Transverse colon (tissue), 4 donors: ENCODE data around the gene OCA2. TPM values are rescaled to one million over a fixed set of nuclear protein-coding genes. Genes with fewer than 3 reads are reported as not detected.

Source experiments
- DNase-seq: peaks from one replicate; pipeline ENCODE4 v3.0.0-alpha.2; 2019
- H3K27ac ChIP-seq, 4 donors: fragments of 200-600 bp; sonication (generic); 2 replicates each; pipeline ENCODE4 v1.5.1; 2016 to 2018; ENCODE audit warnings: inconsistent platforms in 4 of 4
- H3K27me3 ChIP-seq: fragments of 200-600 bp; sonication (generic); 2 replicates; pipeline ENCODE4 v1.5.1; 2017; ENCODE audit warnings: inconsistent platforms
- H3K36me3 ChIP-seq, 4 donors: fragments of 200-600 bp; sonication (generic); 2 replicates each; pipeline ENCODE4 v1.5.1; 2017 to 2019; ENCODE audit warnings: inconsistent platforms in 4 of 4
- H3K4me1 ChIP-seq, 4 donors: fragments of 200-600 bp; sonication (generic); 2 replicates each; pipeline ENCODE4 v1.5.1; 2017 to 2020; ENCODE audit warnings: inconsistent platforms in 4 of 4
- H3K4me3 ChIP-seq, 4 donors: fragments of 200-600 bp; sonication (generic); 1 replicate in 1 of 4; 2 replicates in 3 of 4; pipeline versions ENCODE4 v1.5.1 to v1.6.1; 2017 to 2019; ENCODE audit warnings: inconsistent platforms in 4 of 4
- H3K9me3 ChIP-seq, 2 donors: fragments of 200-600 bp; sonication (generic); 2 replicates each; pipeline ENCODE4 v1.5.1; 2017 to 2019; ENCODE audit warnings: inconsistent platforms in 2 of 2
- CTCF ChIP-seq, 5 experiments: fragments of 200-600 bp in 3 of 5; fragments of 450-650 bp in 2 of 5; sonication (generic) in 3 of 5; IDR thresholded peaks; 1 replicate in 2 of 5; 2 replicates in 3 of 5; pipeline ENCODE4 v1.5.1; 2016 to 2017; ENCODE audit warnings: antibody characterized with exemption in 5 of 5, inconsistent platforms in 3 of 5, mild to moderate bottlenecking in 2 of 5, moderate library complexity in 1 of 5
- EP300 ChIP-seq: sonication (generic); formaldehyde crosslinking; IDR thresholded peaks from one replicate; pipeline ENCODE4 v1.6.1; 2017; ENCODE audit warnings: antibody characterized with exemption, low read depth
- POLR2A ChIP-seq: fragments of 450-650 bp; IDR thresholded peaks from one replicate; pipeline ENCODE4 v1.6.1; 2016; ENCODE audit warnings: antibody characterized with exemption, mild to moderate bottlenecking, moderate library complexity
- POLR2AphosphoS5 ChIP-seq, 3 donors: sonication (generic); formaldehyde crosslinking; IDR thresholded peaks; one replicate each; pipeline ENCODE4 v1.6.1; 2016; ENCODE audit warnings: antibody characterized with exemption in 3 of 3
- WGBS, 2 donors: methylation state at CpG; one replicate each; pipeline ENCODE4 v1.1.5; 2018; ENCODE audit warnings: low coverage in 1 of 2; 5-methylcytosine and 5-hydroxymethylcytosine counted together
- in situ Hi-C, 4 donors: fragments of 200-750 bp; cut with MboI; loops; one replicate each; pipeline versions ENCODE4 v1.15.0 to v1.15.1; 2017; ENCODE audit warnings: low sequenced_read_pairs in 3 of 4, low pct_ligation_motif_present in 1 of 4, low pct_unique_long_range_greater_than_20kb in 1 of 4
- intact Hi-C: fragments of 100-400 bp; cut with DNase I; formaldehyde crosslinking; loops from one replicate; pipeline ENCODE4 v1.15.1; 2023; ENCODE audit warnings: low total_unique reads
- total RNA-seq, 4 donors: library from RNA; depleted of rRNA; stranded (reverse); fragments of >200 nt; gene quantifications; one replicate each; pipeline ENCODE4 v1.1.0, GENCODE V29; 2016

OCA2 gene
- total RNA-seq, 4 donors from 2014 or later = 1.4 to 1.9 TPM; not detected in 2

DNA sequence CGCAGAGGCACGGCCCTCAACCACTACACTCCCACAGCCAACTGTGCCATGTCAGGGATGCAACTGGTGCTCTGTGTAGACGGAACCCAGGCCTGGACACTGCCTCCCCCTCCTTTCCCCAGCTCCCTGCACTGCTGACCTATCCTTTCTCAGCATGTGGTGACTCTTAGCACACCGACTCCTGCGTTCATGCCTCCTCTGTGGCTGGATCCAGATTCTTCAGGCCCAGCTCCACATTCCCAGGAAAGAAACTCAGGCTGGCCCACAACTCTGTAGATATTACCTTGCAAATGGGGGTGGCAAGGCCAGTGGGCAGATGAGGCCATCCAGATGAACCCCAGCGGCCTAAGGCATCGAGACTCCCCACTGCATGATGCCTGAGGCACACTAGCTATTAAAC lies 272.7 kb downstream of the OCA2 start:
- WGBS, 2 donors = 89% methylated on average over 7 of the region's 7 CpGs; no CpG with 5 or more reads in 1 of the 2 donors
- in situ Hi-C loops = no loop called here
- Histone ChIP-seq H3K9me3 (no peaks in the 10 kb centered on the region), H3K4me1 (no peaks in the 10 kb centered on the region), H3K36me3 (no peaks in the 10 kb centered on the region), H3K4me3 (no peak overlapping the region), H3K27ac (no peak overlapping the region), H3K27me3 (no peaks in the 10 kb centered on the region)
- intact Hi-C loops = loop anchor here (10.0 kb wide), 1 partner anchor 62 kb away; no protein-coding TSS in a partner anchor
- DNase-seq = no peak
- no peak for TF ChIP-seq POLR2A

DNA sequence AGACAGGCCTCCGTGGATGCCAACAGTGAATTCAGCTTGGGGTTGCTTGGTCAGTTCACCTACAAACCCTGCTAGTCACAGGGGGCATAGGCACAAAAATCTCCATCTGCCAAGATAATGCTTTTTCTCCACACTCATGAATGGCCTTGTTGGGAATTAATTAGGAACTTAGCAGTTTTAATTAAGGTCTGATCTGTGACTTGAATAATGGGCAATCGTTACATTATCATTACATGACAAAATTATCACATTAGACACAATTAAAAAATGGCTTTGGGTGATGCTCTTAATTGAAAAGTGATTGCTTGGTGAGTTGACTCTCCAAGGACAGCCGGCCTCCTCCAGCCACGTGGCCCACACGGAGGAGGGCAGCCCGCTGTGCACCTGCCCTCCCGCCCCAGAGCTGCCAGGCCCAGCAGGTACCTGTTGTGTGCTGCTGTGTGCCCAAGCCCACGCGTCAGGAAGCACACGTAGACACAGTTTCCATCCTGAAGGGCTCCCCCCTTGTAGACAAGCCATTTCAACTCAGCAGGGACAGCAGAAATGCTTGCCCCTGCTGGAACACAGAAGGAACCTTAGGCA lies 274.2 kb downstream of the OCA2 start:
- no peaks in the 10 kb centered on the region for H3K4me1 ChIP-seq
- H3K27ac ChIP-seq = no peak overlapping the region
- no peaks in the 10 kb centered on the region for H3K9me3 ChIP-seq
- TF ChIP-seq EP300 (no peak), POLR2AphosphoS5 (IDR thresholded peaks at IDR 0.05) (no peak), POLR2A (no peak), CTCF (IDR thresholded peaks at IDR 0.05) (no peak)
- DNase-seq = no peak
- H3K4me3 ChIP-seq = no peak overlapping the region
- in situ Hi-C loops = no loop called here
- intact Hi-C loops = loop anchor here (5.0 to 10.0 kb wide), 2 partner anchors 60 to 433 kb away; no protein-coding TSS in a partner anchor
- H3K27me3 ChIP-seq = no peaks in the 10 kb centered on the region
- 83% methylated on average over 10 of the region's 10 CpGs; no CpG with 5 or more reads in 1 of the 2 donors for WGBS, 2 donors
- no peaks in the 10 kb centered on the region for H3K36me3 ChIP-seq

DNA sequence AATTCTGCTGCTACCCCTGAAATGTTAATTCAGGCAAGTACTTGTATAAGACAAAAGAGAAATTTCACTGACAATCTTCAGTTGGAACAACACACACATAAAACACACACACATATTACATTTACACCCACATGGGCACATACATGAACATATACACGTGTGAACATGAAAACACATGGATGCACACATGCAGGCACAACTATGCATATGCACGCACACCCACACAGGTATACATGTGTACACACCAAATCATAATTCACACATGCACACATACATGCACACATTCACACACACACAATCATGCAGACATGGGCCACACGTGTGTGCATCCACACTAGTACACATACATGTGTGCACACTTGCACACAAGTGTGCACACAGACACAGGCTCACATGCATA lies 277.8 kb downstream of the OCA2 start:
- intact Hi-C loops = loop anchor here (5.0 to 10.0 kb wide), 2 partner anchors 56 to 429 kb away; no protein-coding TSS in a partner anchor
- H3K27me3 ChIP-seq = no peaks in the 10 kb centered on the region
- 36 to 70% methylated on average over 2 to 3 of the region's 3 CpGs for WGBS, 2 donors
- no peak for DNase-seq
- no peaks in the 10 kb centered on the region for H3K36me3 ChIP-seq
- no peak overlapping the region for H3K4me3 ChIP-seq
- in situ Hi-C loops = no loop called here
- H3K27ac ChIP-seq = no peak overlapping the region
- TF ChIP-seq CTCF (IDR thresholded peaks at IDR 0.05) = no peak
- TF ChIP-seq POLR2AphosphoS5 (IDR thresholded peaks at IDR 0.05) = no peak
- TF ChIP-seq POLR2A = no peak
- TF ChIP-seq EP300 = no peak
- H3K4me1 ChIP-seq = no peaks in the 10 kb centered on the region
- H3K9me3 ChIP-seq = peaks cover 2 to 6% of the 10 kb centered on the region in 2 donors

GRCh38 chr15:27820722-27821121 lies 278.4 kb downstream of the OCA2 start:
- intact Hi-C loops = loop anchor here (5.0 to 10.0 kb wide), 2 partner anchors 56 to 428 kb away; no protein-coding TSS in a partner anchor
- no peak for DNase-seq
- WGBS, 2 donors = 73 to 83% methylated on average over 4 of the region's 4 CpGs
- H3K9me3 ChIP-seq = peaks cover 2 to 6% of the 10 kb centered on the region in 2 donors
- no peak overlapping the region for H3K4me3 ChIP-seq
- no peak overlapping the region for H3K27ac ChIP-seq
- H3K36me3 ChIP-seq = no peaks in the 10 kb centered on the region
- in situ Hi-C loops = no loop called here
- no peaks in the 10 kb centered on the region for H3K4me1 ChIP-seq
- H3K27me3 ChIP-seq = no peaks in the 10 kb centered on the region
- no peak for TF ChIP-seq CTCF (IDR thresholded peaks at IDR 0.05)
- TF ChIP-seq POLR2A = no peak

GRCh38 chr15:27820232-27820631 lies 278.9 kb downstream of the OCA2 start:
- no peaks in the 10 kb centered on the region for H3K4me1 ChIP-seq
- no peaks in the 10 kb centered on the region for H3K27me3 ChIP-seq
- peaks cover 2 to 6% of the 10 kb centered on the region in 2 donors for H3K9me3 ChIP-seq
- in situ Hi-C loops (no loop called here), intact Hi-C loops (loop anchor here (5.0 to 10.0 kb wide), 2 partner anchors 55 to 428 kb away; no protein-coding TSS in a partner anchor)
- H3K27ac ChIP-seq = no peak overlapping the region
- no peaks in the 10 kb centered on the region for H3K36me3 ChIP-seq
- no peak for DNase-seq
- TF ChIP-seq POLR2A = no peak
- TF ChIP-seq CTCF (IDR thresholded peaks at IDR 0.05) = no peak
- TF ChIP-seq EP300 = no peak
- no peak for TF ChIP-seq POLR2AphosphoS5 (IDR thresholded peaks at IDR 0.05)
- H3K4me3 ChIP-seq = no peak overlapping the region
- WGBS, 2 donors = 69 to 76% methylated on average over 5 to 7 of the region's 7 CpGs
